Endothelial cell (in vitro differentiated cells): ENCODE data around the gene CYP4F2. TPM values are rescaled to one million over a fixed set of nuclear protein-coding genes. Genes with fewer than 3 reads are reported as not detected.
"Not testable (repeated sequence)": the region's sequence is repeated elsewhere in the genome, so short reads cannot be mapped to it uniquely, and the experiment has no call there.

Experiments
- DNase-seq: peaks from one replicate; pipeline ENCODE4 v3.0.0; 2021; ENCODE audit warnings: low spot score
- H3K27ac Mint-ChIP-seq: one replicate; pipeline ENCODE4 v1.8.0; 2021; ENCODE audit warnings: mixed read lengths, inconsistent platforms; ENCODE audit not compliant: unreplicated experiment
- H3K27me3 Mint-ChIP-seq: one replicate; pipeline ENCODE4 v1.8.0; 2021; ENCODE audit warnings: mild to moderate bottlenecking, moderate library complexity, mixed read lengths, inconsistent platforms; ENCODE audit not compliant: unreplicated experiment
- H3K36me3 Mint-ChIP-seq: one replicate; pipeline ENCODE4 v1.8.0; 2021; ENCODE audit warnings: mild to moderate bottlenecking, low read depth, mixed read lengths, inconsistent platforms; ENCODE audit not compliant: unreplicated experiment
- H3K4me1 Mint-ChIP-seq: one replicate; pipeline ENCODE4 v1.8.0; 2021; ENCODE audit warnings: mild to moderate bottlenecking, mixed read lengths, inconsistent platforms; ENCODE audit not compliant: unreplicated experiment
- H3K4me3 Mint-ChIP-seq: one replicate; pipeline ENCODE4 v1.8.0; 2021; ENCODE audit warnings: mild to moderate bottlenecking, mixed read lengths, inconsistent platforms; ENCODE audit not compliant: unreplicated experiment
- H3K9me3 Mint-ChIP-seq: one replicate; pipeline ENCODE4 v1.8.0; 2021; ENCODE audit warnings: mixed read lengths, inconsistent platforms; ENCODE audit not compliant: unreplicated experiment
- CTCF ChIP-seq: fragments of 200-600 bp; sonication (generic); IDR thresholded peaks from one replicate; pipeline ENCODE4 v1.5.0; 2021; ENCODE audit warnings: antibody characterized with exemption; ENCODE audit not compliant: unreplicated experiment
- total RNA-seq: library from RNA; stranded (reverse); fragmentation: NEBNext Ultra II Directional; extraction: Animal tissue kit (Norgen Biotek cat#: 25700); gene quantifications from one replicate; pipeline ENCODE4 v1.2.1, GENCODE V29; 2021; ENCODE audit not compliant: unreplicated experiment

The CYP4F2 gene
- total RNA-seq, 1 donor from 2014 or later: not detected

GRCh38 chr19:15843203-15843893 is 54.5 kb downstream of the CYP4F2 start:
- H3K4me3 Mint-ChIP-seq: no peak overlapping the region
- peaks cover 20% of the 10 kb centered on the region for H3K36me3 Mint-ChIP-seq
- peaks cover 10% of the 10 kb centered on the region for H3K27me3 Mint-ChIP-seq
- no peak overlapping the region for H3K27ac Mint-ChIP-seq
- DNase-seq: no peak
- H3K4me1 Mint-ChIP-seq: no peaks in the 10 kb centered on the region
- TF ChIP-seq CTCF: no peak
- peaks cover 55% of the 10 kb centered on the region for H3K9me3 Mint-ChIP-seq

GRCh38 chr19:15841875-15842569 is 55.9 kb downstream of the CYP4F2 start:
- Mint-ChIP-seq H3K9me3 (peaks cover 56% of the 10 kb centered on the region), H3K36me3 (peaks cover 17% of the 10 kb centered on the region), H3K27ac (no peak overlapping the region), H3K4me1 (no peaks in the 10 kb centered on the region), H3K27me3 (peaks cover 10% of the 10 kb centered on the region), H3K4me3 (no peak overlapping the region)
- TF ChIP-seq CTCF: no peak
- DNase-seq: no peak

GRCh38 chr19:15840833-15841232 is 57.0 kb downstream of the CYP4F2 start:
- H3K4me3 Mint-ChIP-seq: no peak overlapping the region
- peaks cover 10% of the 10 kb centered on the region for H3K27me3 Mint-ChIP-seq
- no peak overlapping the region for H3K27ac Mint-ChIP-seq
- H3K36me3 Mint-ChIP-seq: peaks cover 18% of the 10 kb centered on the region
- TF ChIP-seq CTCF: no peak
- DNase-seq: no peak
- H3K9me3 Mint-ChIP-seq: peaks cover 47% of the 10 kb centered on the region
- H3K4me1 Mint-ChIP-seq: no peaks in the 10 kb centered on the region

- Mint-ChIP-seq H3K36me3 (peaks cover 24% of the 10 kb centered on the region), H3K9me3 (peaks cover 45% of the 10 kb centered on the region), H3K27me3 (peaks cover 13% of the 10 kb centered on the region)
- DNase-seq, H3K27ac Mint-ChIP-seq, H3K4me1 Mint-ChIP-seq, H3K4me3 Mint-ChIP-seq: not testable (repeated sequence)
Observed at GRCh38 chr19:15839888-15840287, 58.0 kb downstream of the CYP4F2 start.

GRCh38 chr19:15838351-15838750 is 59.5 kb downstream of the CYP4F2 start:
- Mint-ChIP-seq H3K27ac (no peak overlapping the region), H3K27me3 (peaks cover 12% of the 10 kb centered on the region), H3K9me3 (peaks cover 35% of the 10 kb centered on the region), H3K36me3 (peaks cover 21% of the 10 kb centered on the region), H3K4me3 (no peak overlapping the region), H3K4me1 (no peaks in the 10 kb centered on the region)
- DNase-seq: no peak
- no peak for TF ChIP-seq CTCF
